TTC549 (cell line): ENCODE measurements around the gene TMOD4.

Experiments
- FAIRE-seq: peaks from 2 replicates; lab custom pipeline; 2012; peaks lifted over from hg19 to GRCh38; lab: Jason Lieb, UNC

Gene TMOD4

GRCh38 chr1:151142411-151143056 is 33.2 kb downstream of the TMOD4 start:
- FAIRE-seq, result no peak

- FAIRE-seq, result no peak
Measured at GRCh38 chr1:151137789-151138188, 38.0 kb downstream of the TMOD4 start.

GRCh38 chr1:151135433-151136385 is 40.1 kb downstream of the TMOD4 start:
- FAIRE-seq, result no peak

- no peak for FAIRE-seq
Measured at GRCh38 chr1:151134991-151135390, 40.8 kb downstream of the TMOD4 start.

GRCh38 chr1:151134396-151134795 is 41.4 kb downstream of the TMOD4 start:
- no peak for FAIRE-seq

- no peak for FAIRE-seq
Measured at GRCh38 chr1:151133018-151133806, 42.6 kb downstream of the TMOD4 start.

GRCh38 chr1:151132335-151133017 is 43.3 kb downstream of the TMOD4 start:
- FAIRE-seq, result no peak

GRCh38 chr1:151131701-151132334 is 44.0 kb downstream of the TMOD4 start:
- FAIRE-seq, result no peak

GRCh38 chr1:151130987-151131586 is 44.7 kb downstream of the TMOD4 start:
- FAIRE-seq, result no peak

GRCh38 chr1:151128800-151129199 is 47.0 kb downstream of the TMOD4 start:
- FAIRE-seq, result no peak

GRCh38 chr1:151124763-151125403 is 50.9 kb downstream of the TMOD4 start:
- FAIRE-seq, result no peak
